H7 (cell line): Measurements from ENCODE around the gene COLQ. TPM values are rescaled to one million over a fixed set of nuclear protein-coding genes. Genes with fewer than 3 reads are reported as not detected.
"Not testable (repeated sequence)": the region's sequence is repeated elsewhere in the genome, so short reads cannot be mapped to it uniquely, and the experiment has no call there.

ENCODE experiments used
- DNase-seq: peaks from one replicate; pipeline ENCODE4 v3.0.0; 2012
- H3K27me3 ChIP-seq: 2 replicates; pipeline ENCODE4 v1.6.0; 2011; ENCODE audit warnings: mild to moderate bottlenecking, low read length; ENCODE audit not compliant: control insufficient read depth, insufficient read depth
- H3K36me3 ChIP-seq: replicated peaks from 2 replicates; pipeline ENCODE4 v1.5.1; 2011; ENCODE audit warnings: low read length; ENCODE audit not compliant: control insufficient read depth, insufficient read depth
- H3K4me3 ChIP-seq: 2 replicates; pipeline ENCODE4 v1.5.1; 2011; ENCODE audit warnings: low read depth, mild to moderate bottlenecking, control low read depth, low read length, moderate library complexity; ENCODE audit not compliant: insufficient read depth
- total RNA-seq: library from RNA; depleted of rRNA; stranded (reverse); fragments of >200 nt; shearing (Covaris generic); gene quantifications from 2 replicates; pipeline ENCODE4 v1.2.3, GENCODE V29; 2014

Gene COLQ
- total RNA-seq, 1 experiment from 2014 or later, result 0.52 TPM

GRCh38 chr3:15467227-15468181 lies 54.0 kb downstream of the COLQ start:
- Histone ChIP-seq H3K4me3 (no peak overlapping the region), H3K27me3 (no peaks in the 10 kb centered on the region), H3K36me3 (no peaks in the 10 kb centered on the region)
- DNase-seq, result no peak

DNA sequence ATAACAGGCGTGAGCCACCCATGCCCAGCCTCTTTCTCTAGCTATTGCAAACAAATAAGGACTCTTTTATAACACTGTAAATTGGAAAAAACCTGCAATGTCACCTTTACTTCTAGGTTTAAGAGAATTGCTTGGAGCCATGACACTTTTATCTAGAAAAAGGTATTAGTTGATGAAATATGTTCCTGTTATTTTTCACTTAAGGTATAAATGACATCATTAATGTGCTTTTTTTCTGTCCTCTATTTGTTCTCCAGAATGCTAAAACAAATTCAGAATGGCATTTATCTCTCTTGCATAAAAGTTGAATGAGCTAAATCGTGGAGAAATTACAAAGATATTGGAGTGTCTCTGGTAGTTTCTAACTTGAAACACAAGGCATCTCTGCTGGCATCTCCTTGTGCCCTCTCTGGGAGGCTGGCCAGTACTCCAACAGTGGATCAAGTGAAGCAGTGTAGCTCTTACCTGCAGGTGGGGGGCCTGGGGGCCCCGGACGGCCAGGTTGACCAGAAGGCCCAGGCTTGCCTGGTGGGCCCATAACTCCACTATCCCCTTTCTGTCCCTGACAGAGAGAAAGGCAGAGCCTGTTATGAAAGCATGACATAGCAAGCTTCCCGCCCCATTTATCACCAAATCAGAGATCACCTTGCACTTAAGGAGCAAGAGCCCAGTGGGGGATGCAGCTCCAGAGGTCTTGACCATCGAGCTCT lies 55.5 kb downstream of the COLQ start:
- no peak for DNase-seq
- Histone ChIP-seq H3K4me3 (no peak overlapping the region), H3K27me3 (no peaks in the 10 kb centered on the region), H3K36me3 (no peaks in the 10 kb centered on the region)

- no peak overlapping the region for H3K4me3 ChIP-seq
- no peaks in the 10 kb centered on the region for H3K27me3 ChIP-seq
- H3K36me3 ChIP-seq, result no peaks in the 10 kb centered on the region
- no peak for DNase-seq
These were observed 59.1 kb downstream of the COLQ start for GRCh38 chr3:15462451-15462850.

DNA sequence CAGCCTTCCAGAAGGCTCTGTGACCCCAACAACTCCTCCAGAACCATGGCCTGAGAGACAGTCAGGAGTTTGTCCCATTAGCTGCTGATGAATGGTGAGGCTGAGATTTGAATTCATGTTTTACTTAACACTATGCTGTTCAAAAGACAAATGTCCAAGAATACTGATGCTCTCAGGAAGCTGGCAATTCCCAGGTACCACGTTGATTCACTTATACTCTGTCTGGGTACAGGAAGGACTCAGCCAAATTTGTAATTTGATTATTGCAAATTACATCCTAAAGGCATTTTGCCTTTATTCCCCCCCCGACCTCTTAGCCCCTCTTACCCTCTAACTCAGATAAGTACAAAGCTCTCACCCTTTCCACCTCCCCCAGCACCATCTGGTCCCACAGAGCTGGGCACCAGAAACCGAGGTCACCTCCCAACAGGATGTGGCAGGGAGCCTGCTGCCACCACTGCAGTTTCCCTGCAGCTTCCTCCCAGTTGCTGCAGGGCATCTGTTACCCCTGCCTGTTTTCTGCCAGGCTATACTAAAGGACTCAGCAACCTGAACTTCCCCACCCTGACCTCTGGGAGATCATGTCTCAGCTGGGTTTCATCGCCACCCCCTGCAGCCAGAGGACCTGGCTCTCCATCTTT lies 60.5 kb downstream of the COLQ start:
- no peak overlapping the region for H3K4me3 ChIP-seq
- DNase-seq, result no peak
- H3K27me3 ChIP-seq, result no peaks in the 10 kb centered on the region
- no peaks in the 10 kb centered on the region for H3K36me3 ChIP-seq

GRCh38 chr3:15458212-15458780 lies 63.2 kb downstream of the COLQ start:
- DNase-seq, result no peak
- H3K36me3 ChIP-seq, result no peaks in the 10 kb centered on the region
- H3K27me3 ChIP-seq, result no peaks in the 10 kb centered on the region
- no peak overlapping the region for H3K4me3 ChIP-seq

DNA sequence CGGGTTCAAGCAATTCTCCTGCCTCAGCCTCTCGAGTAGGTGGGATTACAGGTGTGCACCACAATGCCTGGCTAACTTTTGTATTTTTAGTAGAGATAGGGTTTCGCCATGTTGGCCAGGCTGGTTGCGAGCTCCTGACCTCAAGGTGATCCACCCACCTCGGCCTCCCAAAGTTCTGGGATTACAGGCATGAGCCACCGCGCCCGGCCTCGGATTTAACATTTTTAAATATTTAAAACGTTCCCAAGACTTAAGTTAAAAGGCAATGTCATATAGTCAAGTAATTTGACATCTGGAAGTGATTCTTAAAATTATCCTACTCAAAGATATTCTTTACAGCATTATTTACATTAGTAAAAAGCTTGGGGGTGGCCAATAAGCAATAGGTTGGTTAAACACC lies 64.6 kb downstream of the COLQ start:
- H3K4me3 ChIP-seq, DNase-seq, H3K27me3 ChIP-seq, H3K36me3 ChIP-seq: not testable (repeated sequence)

DNA sequence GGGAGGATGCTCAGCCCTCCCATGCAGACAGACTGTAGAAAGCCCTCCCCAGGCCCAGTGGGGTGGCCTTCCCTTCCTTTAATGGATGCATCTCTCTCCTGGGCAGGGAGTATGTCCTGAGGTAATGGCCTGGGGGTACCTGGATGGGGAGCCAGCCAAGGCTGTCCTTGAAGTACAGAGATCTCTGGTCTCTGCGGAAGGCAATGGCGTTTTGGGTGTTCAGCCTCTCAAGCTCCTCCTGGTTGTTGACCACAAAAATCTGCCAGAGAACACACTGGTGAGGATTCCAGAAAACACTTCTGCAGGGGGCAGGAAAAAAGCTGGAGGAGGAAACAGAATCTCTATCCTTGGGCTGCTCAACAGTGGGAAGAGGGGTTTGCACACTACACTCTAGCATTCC lies 65.2 kb downstream of the COLQ start:
- H3K4me3 ChIP-seq, result no peak overlapping the region
- H3K27me3 ChIP-seq, result no peaks in the 10 kb centered on the region
- H3K36me3 ChIP-seq, result no peaks in the 10 kb centered on the region
- DNase-seq, result no peak

GRCh38 chr3:15455756-15456155 lies 65.8 kb downstream of the COLQ start:
- Histone ChIP-seq H3K27me3 (no peaks in the 10 kb centered on the region), H3K36me3 (no peaks in the 10 kb centered on the region), H3K4me3 (no peak overlapping the region)
- no peak for DNase-seq

- Histone ChIP-seq H3K27me3 (no peaks in the 10 kb centered on the region), H3K36me3 (no peaks in the 10 kb centered on the region), H3K4me3 (no peak overlapping the region)
- no peak for DNase-seq
These were observed 66.5 kb downstream of the COLQ start for GRCh38 chr3:15454965-15455364.

- DNase-seq, result no peak
- Histone ChIP-seq H3K27me3 (no peaks in the 10 kb centered on the region), H3K4me3 (no peak overlapping the region), H3K36me3 (no peaks in the 10 kb centered on the region)
These were observed 67.4 kb downstream of the COLQ start for GRCh38 chr3:15453991-15454625.

DNA sequence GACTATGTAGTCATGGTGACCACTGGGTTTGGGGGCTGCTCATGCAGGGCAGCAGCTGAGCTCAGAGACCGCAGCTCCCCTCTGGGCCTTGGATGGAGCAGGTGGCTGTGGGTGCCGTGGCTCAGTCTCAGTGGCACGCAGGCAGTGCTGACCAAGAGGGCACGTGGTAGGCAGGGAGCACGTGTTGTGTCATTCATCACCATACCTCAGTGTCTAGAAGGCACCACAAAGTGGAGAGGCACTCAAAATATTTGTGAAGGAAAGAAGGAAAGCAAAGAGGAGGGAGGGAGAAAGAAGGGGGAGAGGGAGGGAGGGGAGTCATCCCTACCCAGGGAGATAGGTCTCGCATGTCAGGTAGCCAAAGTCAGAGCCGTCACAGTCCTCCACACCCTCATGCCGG lies 68.0 kb downstream of the COLQ start:
- Histone ChIP-seq H3K27me3 (no peaks in the 10 kb centered on the region), H3K36me3 (no peaks in the 10 kb centered on the region), H3K4me3 (no peak overlapping the region)
- no peak for DNase-seq

DNA sequence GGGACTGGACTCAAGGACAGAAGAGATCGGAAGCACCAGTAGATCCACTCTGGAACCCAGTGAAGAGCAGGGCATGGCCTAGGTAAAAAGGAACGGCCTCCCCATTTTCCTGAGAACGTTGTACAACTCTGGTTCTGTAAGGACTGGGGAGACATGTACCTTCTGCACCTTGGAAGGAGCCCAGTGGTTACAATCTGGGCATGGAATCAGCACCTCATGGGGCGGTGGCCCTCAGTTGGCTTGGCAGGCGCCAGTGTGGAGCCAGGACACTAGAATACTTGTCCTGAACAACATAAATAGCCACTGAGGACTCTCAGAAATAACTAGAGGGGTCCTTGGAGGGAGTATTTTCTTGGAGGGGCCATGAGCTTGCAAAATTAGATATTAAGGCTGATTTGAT lies 68.5 kb downstream of the COLQ start:
- Histone ChIP-seq H3K4me3 (no peak overlapping the region), H3K36me3 (no peaks in the 10 kb centered on the region), H3K27me3 (no peaks in the 10 kb centered on the region)
- no peak for DNase-seq

DNA sequence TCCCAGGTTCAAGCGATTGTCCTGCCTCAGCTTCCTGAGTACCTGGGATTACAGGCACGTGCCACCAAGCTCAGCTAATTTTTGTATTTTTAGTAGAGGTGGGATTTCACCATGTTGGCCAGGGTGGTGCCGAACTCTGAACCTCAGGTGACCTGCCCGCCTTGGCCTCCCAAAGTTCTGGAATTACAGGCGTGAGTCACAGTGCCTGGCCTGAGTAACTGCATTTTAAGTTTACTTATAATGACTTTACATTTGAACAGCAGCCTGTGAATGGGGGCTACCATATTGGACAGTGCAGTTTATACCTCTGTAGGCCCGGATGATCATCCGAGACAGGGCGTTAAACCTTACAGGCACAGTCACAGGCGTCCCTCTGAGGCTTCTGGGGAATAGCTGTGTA lies 69.3 kb downstream of the COLQ start:
- DNase-seq, result no peak
- H3K36me3 ChIP-seq, result no peaks in the 10 kb centered on the region

More for the DNA sequence above, 69.3 kb downstream of the COLQ start:
- no peaks in the 10 kb centered on the region for H3K27me3 ChIP-seq
- H3K4me3 ChIP-seq, result no peak overlapping the region
